Neural cell (in vitro differentiated cells): ENCODE data around the gene CACNG6.

Experiments used
- EZH2 ChIP-seq: fragments of 200-600, 300-800 bp; shearing (Covaris generic), sonication (generic); IDR thresholded peaks from 2 replicates; pipeline ENCODE4 v1.6.1; 2014; ENCODE audit warnings: antibody characterized with exemption, low read length, borderline replicate concordance, mild to moderate bottlenecking; ENCODE audit not compliant: insufficient read depth, poor library complexity, severe bottlenecking
- POLR2AphosphoS5 ChIP-seq: IDR thresholded peaks from 2 replicates; pipeline ENCODE4 v1.6.1; 2012
- TAF1 ChIP-seq: IDR thresholded peaks from 2 replicates; pipeline ENCODE4 v1.6.1; 2012; ENCODE audit warnings: low read depth
- TF ChIP-seq, protein P1 (sequence below): fragments of 450-650 bp; IDR thresholded peaks from 2 replicates; pipeline ENCODE4 v1.5.1; 2014; ENCODE audit warnings: antibody characterized with exemption, mild to moderate bottlenecking, moderate library complexity; ENCODE audit not compliant: poor library complexity, severe bottlenecking

GRCh38 chr19:54040003-54040402 is 48.6 kb downstream of the CACNG6 start:
- TF ChIP-seq EZH2 = no peak
- TF ChIP-seq TAF1 = no peak
- TF ChIP-seq, protein P1, sequence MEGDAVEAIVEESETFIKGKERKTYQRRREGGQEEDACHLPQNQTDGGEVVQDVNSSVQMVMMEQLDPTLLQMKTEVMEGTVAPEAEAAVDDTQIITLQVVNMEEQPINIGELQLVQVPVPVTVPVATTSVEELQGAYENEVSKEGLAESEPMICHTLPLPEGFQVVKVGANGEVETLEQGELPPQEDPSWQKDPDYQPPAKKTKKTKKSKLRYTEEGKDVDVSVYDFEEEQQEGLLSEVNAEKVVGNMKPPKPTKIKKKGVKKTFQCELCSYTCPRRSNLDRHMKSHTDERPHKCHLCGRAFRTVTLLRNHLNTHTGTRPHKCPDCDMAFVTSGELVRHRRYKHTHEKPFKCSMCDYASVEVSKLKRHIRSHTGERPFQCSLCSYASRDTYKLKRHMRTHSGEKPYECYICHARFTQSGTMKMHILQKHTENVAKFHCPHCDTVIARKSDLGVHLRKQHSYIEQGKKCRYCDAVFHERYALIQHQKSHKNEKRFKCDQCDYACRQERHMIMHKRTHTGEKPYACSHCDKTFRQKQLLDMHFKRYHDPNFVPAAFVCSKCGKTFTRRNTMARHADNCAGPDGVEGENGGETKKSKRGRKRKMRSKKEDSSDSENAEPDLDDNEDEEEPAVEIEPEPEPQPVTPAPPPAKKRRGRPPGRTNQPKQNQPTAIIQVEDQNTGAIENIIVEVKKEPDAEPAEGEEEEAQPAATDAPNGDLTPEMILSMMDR = no peak
- no peak for TF ChIP-seq POLR2AphosphoS5
